ENCODE measurements around the gene SDR9C7.
A peak's percentile ranks its signal among the peaks of the same experiment; 100 is the strongest.
"Not testable (repeated sequence)": the region's sequence is repeated elsewhere in the genome, so short reads cannot be mapped to it uniquely, and the experiment has no call there.

Gene SDR9C7

GRCh38 chr12:56953314-56953713, 19.1 kb upstream of the SDR9C7 start:
- DNase-seq (ENCODE audit: low read depth), result no peak

- DNase-seq (ENCODE audit: low read depth), result no peak
These were observed 17.6 kb upstream of the SDR9C7 start for GRCh38 chr12:56951582-56952339.

- no peak for DNase-seq (ENCODE audit: low read depth)
These were observed 14.7 kb upstream of the SDR9C7 start for GRCh38 chr12:56948881-56949280.

GRCh38 chr12:56948457-56948777, 14.2 kb upstream of the SDR9C7 start:
- no peak for DNase-seq (ENCODE audit: low read depth)

- DNase-seq (ENCODE audit: low read depth), result no peak
These were observed 13.6 kb upstream of the SDR9C7 start for GRCh38 chr12:56947633-56948456.

- DNase-seq (ENCODE audit: low read depth), result no peak
These were observed 9.7 kb upstream of the SDR9C7 start for GRCh38 chr12:56943878-56944277.

GRCh38 chr12:56943374-56943773, 9.2 kb upstream of the SDR9C7 start:
- not testable (repeated sequence) for DNase-seq (ENCODE audit: low read depth)

- peak; percentile 31 for DNase-seq (ENCODE audit: low read depth)
These were observed 7.2 kb upstream of the SDR9C7 start for GRCh38 chr12:56941299-56942017.

- not testable (repeated sequence) for DNase-seq (ENCODE audit: low read depth)
These were observed 6.7 kb upstream of the SDR9C7 start for GRCh38 chr12:56940942-56941298.

GRCh38 chr12:56935752-56936151, 1.5 kb upstream of the SDR9C7 start:
- DNase-seq (ENCODE audit: low read depth), result no peak

- no peak for DNase-seq (ENCODE audit: low read depth)
These were observed 949 bp upstream of the SDR9C7 start for GRCh38 chr12:56935157-56935556.

- no peak for DNase-seq (ENCODE audit: low read depth)
These were observed 1.3 kb downstream of the SDR9C7 start for GRCh38 chr12:56932867-56933266.

GRCh38 chr12:56932146-56932545, 2.1 kb downstream of the SDR9C7 start:
- DNase-seq (ENCODE audit: low read depth), result no peak

- peak; percentile 17 for DNase-seq (ENCODE audit: low read depth)
These were observed 2.7 kb downstream of the SDR9C7 start for GRCh38 chr12:56931474-56931978.

GRCh38 chr12:56930241-56930640, 4.0 kb downstream of the SDR9C7 start:
- no peak for DNase-seq (ENCODE audit: low read depth)

GRCh38 chr12:56929780-56930179, 4.4 kb downstream of the SDR9C7 start:
- no peak for DNase-seq (ENCODE audit: low read depth)

- DNase-seq (ENCODE audit: low read depth), result no peak
These were observed 5.9 kb downstream of the SDR9C7 start for GRCh38 chr12:56928262-56928661.

- no peak for DNase-seq (ENCODE audit: low read depth)
These were observed 6.9 kb downstream of the SDR9C7 start for GRCh38 chr12:56927281-56927680.

- DNase-seq (ENCODE audit: low read depth), result no peak
These were observed 12.2 kb downstream of the SDR9C7 start for GRCh38 chr12:56922031-56922430.

- DNase-seq (ENCODE audit: low read depth), result no peak
These were observed 12.9 kb downstream of the SDR9C7 start for GRCh38 chr12:56921346-56921745.

GRCh38 chr12:56918139-56918538, 16.1 kb downstream of the SDR9C7 start:
- DNase-seq (ENCODE audit: low read depth), result not testable (repeated sequence)

- DNase-seq (ENCODE audit: low read depth), result no peak
These were observed 17.2 kb downstream of the SDR9C7 start for GRCh38 chr12:56916996-56917333.
